GM21529 (cell line): ENCODE results near the gene RNF214.
"Not testable (repeated sequence)": the region's sequence is repeated elsewhere in the genome, so short reads cannot be mapped to it uniquely, and the experiment has no call there.

Experiments
- ATAC-seq: cut with Tn5 transposase; IDR thresholded peaks from one replicate; pipeline ENCODE4 v1.9.1; 2021; ENCODE audit not compliant: unreplicated experiment

Gene RNF214

DNA sequence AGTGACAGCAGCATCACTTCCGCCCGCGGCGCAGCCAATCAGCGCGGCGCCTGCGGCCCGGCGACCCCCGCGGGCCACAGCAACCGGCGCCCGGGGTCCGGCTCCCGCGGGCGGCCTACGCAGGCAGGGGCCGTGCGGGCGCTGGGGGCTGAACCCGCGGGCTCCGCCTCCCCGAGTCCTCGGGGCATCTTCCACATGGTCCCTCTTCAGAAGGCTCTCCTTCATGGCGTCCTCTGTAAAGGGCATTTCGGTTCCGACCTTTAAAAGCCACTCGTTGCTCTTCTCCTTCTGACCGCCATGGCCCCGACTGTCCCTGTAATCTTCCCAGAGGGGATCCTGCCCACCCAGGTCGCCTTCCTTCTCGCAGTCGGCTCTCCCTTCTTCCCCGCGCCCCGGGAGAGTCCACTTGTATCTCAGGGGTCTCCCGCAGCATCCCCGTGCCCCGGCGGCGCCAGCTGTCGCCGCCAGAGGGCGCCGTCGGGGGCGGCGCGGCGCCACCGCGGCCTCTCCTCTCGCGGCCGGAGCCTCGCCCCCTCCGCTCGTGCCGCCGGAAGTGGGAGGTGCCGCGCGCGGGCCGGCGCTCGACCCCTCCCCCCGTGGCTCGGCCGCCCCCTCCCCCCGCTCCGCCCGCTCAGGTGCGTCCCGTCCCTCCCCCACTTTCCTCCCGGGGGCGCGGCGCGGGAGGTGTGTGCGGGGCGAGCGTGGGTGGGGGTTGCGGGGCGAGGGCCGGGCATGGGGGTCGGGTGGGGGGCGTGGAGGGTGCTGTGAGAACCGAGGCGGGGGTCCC is at the start of gene RNF214:
TSS of gene RNF214 (plus strand) at position 580 of the 787 bp plus-strand sequence. CDS start 1,602 bp downstream, outside the sequence.
- peak; percentile 66 for ATAC-seq

DNA sequence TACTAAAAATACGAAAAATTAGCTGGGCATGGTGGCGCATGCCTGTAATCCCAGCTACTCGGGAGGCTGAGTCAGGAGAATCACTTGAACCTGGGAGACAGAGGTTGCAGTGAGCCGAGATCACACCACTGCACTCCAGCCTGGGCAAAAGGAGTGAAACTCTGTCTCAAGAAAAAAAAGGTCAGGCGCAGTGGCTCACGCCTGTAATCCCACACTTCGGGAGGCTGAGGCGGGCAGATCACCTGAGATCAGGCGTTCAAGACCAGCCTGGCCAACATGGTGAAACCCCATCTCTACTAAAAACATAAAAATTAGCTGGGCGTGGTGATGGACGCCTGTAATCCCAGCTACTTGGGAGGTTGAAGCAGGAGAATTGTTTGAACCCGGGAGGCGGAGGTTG is 49.3 kb upstream of the RNF214 start:
- ATAC-seq, result not testable (repeated sequence)

DNA sequence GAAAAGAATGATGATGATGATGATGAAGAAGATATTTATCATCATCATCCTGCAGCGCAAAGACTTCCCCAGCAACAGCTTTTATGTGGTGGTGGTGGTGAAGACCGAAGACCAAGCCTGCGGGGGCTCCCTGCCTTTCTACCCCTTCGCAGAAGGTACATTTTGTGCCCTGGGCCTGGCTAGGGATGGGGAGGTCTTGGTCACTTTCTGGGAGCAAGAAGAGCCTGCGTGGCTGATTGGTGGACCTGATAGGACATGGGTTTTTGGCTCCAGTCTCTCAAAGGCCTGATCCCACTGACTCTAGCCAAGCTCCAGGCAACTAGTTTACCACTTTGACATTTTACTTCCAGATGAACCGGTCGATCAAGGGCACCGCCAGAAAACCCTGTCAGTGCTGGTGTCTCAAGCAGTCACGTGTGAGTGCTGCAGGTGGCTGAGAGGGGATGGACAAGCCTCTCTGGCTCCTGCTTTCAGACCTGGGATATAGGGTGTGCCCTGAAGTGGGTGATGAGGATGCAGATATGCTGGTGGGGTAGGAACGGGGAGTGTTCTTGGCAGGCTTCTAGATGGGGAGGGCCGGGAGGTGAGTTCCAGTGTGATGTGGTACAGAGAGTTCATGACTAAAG is 48.6 kb upstream of the RNF214 start:
- ATAC-seq, result no peak

DNA sequence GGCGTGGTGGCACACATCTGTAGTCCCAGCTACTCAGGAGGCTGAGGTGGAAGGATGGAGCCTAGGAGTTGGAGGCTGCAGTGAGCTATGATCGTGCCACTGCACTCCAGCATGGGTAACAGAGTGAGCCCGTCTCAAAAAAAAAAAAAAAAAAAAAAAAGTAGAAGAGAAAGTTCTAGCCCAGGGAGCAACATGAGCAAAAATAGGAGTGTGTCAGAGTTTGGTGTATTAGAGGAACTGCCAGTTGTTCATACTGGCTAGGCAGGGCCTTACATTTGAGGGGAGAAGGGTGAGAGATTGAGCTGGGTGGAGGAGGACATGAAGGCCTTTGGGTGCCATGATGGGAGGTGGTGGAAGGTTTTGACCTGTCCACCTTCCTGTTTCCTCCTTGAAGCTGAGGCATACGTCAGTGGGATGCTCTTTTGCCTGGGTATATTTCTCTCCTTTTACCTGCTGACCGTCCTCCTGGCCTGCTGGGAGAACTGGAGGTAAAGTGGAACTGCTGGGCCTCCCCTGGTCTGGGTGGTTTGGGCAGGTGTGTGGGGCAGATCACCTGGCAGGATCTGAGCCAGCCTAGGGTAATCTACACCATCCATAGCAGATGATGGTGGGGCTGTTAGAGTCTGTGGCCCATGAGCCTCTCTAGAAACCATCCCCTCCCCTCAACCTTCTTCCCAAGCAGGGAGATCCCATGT is 46.6 kb upstream of the RNF214 start:
- no peak for ATAC-seq

DNA sequence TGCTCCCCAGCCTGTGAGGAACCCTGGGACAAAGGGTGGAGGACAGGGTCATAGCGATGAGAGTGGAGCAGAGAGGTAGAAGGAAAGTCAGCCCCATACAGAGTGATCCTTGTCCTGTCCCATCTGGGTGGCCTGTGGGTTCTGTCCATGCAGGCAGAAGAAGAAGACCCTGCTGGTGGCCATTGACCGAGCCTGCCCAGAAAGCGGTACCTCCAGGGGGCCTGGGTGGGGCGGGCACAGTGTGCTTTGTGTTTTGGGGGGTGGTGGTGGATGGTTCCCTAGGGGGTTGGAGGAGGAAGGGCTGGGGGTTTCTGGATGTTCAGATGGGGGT is 46.1 kb upstream of the RNF214 start:
- ATAC-seq, result no peak

DNA sequence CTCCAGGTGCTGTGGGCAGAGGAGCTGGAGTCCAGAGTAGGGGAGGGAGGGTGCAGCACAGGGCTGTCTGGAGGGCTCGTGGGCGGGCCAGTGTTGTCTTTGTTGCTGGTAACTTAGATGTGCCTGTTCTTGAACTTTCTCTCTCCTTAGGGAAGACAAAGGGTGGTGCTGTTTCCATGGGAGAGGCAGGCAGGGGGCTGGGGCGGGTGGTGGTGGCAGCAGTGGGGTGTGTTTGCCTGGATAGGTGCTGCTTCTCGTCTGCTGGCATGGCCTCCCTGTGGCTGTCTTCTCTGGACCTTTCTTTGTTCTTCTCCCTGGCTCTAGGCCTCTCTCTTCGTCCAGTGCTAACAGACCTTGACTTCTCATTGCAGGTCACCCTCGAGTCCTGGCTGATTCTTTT is 45.5 kb upstream of the RNF214 start:
- no peak for ATAC-seq

DNA sequence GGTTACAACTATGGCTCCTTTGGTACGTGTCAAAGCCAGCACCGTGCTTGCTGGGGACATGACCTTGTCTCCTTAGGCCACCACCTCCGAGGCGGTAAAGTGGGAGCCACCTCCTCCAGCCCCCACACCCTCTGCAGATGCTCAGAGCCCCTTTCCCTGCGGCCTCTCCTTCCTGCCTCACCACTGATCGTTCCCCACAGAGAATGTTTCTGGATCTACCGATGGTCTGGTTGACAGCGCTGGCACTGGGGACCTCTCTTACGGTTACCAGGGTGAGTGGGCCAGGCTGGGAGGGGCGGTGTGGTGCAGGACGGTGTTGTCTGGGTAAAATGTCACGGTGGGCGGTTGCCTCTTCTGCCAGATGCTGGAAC is 45.1 kb upstream of the RNF214 start:
- ATAC-seq, result no peak

DNA sequence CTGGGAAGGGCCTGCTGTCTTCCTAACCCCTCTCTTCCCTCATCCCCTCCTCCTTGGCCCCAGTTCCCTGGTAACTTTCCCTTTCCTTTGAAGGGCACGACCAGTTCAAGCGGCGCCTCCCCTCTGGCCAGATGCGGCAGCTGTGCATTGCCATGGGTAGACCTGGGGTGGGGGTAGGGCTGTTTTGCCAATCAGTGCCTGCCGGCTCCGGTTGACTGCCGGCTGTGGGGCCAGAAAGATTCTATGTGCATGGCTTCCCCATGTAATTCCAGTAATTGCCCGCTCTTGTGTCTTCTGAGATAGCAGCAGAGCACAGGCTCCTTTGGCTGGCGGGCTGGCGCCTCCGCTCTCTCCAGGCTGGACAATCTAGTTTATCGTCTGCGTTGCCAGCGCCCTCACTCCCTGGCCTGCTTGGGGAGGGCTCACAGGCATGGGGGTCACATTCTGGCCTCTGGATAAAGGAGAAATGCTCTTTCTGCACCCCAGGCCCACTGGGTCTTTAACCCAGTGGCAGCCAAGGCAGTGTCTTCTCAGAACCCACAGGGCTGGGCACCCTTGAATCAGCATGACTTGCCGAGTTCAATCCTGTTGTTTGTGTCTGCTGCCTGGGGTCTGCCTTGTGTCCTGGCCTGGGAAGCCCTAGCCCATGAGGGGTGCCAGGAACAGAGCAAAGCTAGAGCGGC is 44.5 kb upstream of the RNF214 start:
- no peak for ATAC-seq

DNA sequence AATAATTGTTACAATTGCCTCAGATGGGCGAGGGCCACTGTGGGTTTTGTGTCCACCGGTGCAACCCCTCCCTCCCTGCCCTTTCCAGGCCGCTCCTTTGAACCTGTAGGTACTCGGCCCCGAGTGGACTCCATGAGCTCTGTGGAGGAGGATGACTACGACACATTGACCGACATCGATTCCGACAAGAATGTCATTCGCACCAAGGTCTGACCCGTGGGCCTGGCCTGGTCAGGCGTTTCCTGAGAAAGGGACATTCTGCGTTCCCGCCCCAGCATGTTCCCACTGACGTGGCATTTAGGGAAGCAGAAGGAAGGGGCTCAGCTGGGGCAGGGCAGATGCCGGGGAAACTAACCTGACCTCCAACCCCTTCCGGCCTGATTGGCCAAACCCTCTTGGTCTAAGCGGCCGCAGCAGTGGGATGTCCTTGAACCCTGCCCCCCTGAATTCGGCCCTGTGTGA is 43.8 kb upstream of the RNF214 start:
- ATAC-seq, result no peak

DNA sequence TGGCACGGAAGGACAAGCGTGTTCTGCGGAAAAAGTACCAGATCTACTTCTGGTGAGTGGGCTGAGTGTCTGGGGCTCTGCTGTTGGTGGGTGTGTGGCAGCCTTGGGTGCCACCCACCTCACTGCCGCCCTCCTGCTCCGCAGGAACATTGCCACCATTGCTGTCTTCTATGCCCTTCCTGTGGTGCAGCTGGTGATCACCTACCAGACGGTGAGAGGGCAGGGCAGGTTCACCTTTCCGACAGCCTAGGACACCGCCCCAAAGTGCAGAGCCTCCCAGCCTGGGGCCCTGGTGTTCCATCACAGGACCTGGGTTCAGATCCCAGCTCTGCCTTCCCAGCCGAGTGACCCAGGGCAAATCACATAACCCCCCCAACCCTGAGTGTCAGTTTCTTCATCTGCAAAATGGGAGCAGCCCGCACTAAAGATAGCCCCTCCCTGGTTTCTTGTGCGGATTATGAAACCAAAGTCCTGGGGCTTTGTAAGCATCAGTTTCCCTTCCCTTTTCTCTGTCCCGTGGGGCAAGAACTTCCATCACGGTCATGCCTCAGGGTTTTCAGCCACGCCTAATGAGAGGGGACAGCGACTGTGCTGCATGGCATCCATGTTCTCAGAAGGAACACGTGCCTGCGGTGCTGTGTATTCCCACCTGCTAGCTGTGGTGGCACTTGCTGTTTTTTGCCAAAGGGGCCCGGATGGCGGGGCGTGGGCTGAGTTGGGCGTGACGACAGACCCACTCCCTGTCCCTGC is 43.1 kb upstream of the RNF214 start:
- ATAC-seq, result peak; percentile 80

DNA sequence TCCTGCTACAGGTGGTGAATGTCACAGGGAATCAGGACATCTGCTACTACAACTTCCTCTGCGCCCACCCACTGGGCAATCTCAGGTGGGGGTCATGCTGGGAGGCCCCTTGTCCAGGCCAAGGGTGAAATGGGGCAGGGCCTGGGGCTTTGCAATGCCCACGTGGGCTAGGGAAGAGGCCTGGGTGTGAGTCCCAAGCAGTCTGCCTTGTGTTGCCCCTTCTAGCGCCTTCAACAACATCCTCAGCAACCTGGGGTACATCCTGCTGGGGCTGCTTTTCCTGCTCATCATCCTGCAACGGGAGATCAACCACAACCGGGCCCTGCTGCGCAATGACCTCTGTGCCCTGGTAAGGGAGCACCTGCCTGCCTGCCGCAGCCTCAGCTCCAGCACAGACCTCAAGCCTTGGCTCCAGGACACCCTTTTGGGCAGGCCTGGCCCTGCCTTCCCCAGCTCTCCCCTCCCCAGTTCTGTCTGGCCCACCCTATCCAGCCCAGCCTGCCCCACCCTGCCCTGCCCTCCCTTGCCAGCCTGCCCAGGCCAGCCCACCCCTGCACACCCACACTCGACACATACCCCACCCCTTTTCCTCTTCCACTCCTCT is 42.4 kb upstream of the RNF214 start:
- ATAC-seq, result no peak

DNA sequence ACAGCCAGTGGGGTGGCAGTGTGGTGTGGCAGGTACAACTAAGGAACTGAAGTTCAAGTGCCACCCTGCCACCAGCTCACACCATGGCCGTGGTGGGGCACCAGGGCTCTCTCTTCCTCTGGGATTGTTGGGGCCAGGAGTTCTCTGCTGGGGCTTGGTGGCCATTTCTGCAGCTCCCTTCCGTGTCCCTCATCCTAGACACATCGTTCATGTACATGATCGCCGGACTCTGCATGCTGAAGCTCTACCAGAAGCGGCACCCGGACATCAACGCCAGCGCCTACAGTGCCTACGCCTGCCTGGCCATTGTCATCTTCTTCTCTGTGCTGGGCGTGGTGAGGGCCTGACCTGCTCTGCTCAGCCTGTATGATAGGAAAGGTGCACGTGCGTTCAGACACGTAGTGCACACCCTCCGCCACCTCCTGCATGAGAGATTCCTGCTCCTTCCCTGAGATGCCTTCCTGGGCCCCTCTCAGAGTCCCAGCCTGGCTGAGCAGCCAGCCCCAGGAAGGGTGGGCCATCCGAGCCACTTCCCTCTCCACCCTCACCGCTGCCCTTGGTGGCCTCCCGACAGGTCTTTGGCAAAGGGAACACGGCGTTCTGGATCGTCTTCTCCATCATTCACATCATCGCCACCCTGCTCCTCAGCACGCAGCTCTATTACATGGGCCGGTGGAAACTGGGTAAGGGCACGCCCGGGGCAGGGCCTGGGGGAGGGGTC is 40.6 kb upstream of the RNF214 start:
- no peak for ATAC-seq

DNA sequence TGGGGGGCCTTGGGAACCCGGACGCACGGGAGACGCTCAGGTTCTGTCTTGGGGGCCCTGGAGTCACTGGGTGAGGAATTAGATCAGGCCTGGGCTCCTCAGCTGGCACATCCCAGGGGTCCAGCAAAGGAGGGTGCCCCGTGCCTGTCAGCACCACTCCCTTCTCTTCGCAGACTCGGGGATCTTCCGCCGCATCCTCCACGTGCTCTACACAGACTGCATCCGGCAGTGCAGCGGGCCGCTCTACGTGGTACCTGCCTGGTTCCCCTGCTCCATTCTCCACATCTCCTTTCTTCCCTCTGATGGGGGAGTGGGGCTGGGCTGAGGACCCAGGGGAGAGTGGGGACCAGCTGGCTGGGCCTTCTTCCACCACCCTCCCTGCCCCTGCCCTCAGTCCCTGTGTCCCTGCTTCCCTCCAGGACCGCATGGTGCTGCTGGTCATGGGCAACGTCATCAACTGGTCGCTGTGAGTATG is 40.0 kb upstream of the RNF214 start:
- ATAC-seq, result no peak

DNA sequence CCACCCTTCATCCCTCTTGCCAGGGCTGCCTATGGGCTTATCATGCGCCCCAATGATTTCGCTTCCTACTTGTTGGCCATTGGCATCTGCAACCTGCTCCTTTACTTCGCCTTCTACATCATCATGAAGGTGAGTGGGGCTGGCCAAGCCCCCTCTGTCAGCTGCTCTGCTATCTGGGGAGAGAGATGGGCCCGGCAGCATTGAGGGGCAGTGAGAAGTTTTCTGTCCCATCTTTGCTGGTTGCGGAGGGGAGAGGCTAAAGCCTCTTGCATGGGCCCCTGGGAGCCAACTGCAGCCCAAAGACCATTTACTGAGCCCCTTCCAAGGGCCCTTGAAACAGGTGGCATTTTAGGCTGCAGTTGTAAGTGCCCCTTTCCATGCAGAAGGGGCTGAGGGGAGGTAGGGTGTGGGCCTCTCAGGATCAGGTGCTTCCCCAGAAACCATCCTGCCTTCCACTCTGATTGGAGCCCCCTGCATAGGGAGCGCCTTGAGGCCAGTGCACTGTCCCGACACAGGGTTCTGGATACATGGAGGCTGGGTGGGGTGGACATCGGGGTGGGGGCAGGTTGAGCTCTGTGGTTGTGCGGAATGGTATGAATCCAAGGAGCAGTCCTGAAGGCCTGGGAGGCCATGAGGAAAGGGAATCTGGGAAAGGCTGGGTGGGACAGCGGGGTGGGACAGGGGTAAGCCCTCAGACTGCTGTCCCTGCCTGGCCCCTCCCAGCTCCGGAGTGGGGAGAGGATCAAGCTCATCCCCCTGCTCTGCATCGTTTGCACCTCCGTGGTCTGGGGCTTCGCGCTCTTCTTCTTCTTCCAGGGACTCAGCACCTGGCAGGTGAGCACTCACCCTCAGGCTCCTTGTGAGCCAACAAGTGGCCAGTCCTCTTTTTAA is 39.1 kb upstream of the RNF214 start:
- no peak for ATAC-seq

DNA sequence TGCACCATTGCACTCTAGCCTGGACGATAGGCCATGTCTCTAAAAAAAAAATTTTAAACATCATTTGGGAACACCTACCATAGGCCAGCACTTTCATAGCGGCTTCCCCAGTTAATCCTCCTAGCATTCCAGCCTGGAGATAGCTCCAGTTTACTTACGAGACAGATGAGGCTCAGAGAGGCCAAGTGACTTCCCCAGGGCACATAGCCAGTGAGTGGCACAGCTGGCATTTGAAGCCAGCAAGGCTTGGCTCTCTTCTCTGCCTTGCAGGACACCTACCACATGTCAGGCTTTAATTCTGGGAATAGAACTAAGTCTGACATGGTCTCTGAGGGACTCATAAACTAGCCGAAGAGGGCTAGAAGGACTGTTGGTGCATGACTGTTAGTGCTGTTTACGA is 38.2 kb upstream of the RNF214 start:
- ATAC-seq, result no peak

DNA sequence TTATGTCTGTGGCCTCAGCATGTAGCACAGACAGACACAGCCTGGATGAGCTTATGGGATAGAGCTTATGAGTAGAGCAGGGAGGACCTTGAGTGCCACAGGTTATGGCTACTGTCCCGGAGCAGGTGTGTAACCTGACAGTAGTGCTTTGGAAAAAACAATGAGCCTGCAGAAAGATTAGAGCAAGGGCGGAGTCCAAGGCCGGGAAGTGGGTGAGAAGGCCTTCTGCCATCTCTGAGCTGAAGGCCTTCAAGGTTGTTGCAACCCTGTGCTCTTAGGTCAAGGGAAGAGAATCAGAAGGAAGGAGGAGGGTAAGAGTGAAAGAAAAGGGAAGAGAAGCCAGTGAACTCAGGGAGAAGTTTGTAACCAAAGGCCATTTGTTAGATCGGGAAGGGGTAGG is 37.2 kb upstream of the RNF214 start:
- ATAC-seq, result no peak

DNA sequence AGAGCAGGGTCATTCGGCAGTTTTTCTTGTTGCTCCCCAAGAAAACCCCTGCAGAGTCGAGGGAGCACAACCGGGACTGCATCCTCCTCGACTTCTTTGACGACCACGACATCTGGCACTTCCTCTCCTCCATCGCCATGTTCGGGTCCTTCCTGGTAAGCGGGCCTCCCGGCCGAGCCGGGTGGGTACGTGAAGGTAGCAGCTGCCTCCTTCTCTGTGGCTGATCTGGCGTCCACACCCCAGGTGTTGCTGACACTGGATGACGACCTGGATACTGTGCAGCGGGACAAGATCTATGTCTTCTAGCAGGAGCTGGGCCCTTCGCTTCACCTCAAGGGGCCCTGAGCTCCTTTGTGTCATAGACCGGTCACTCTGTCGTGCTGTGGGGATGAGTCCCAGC is 36.7 kb upstream of the RNF214 start:
- ATAC-seq, result no peak

DNA sequence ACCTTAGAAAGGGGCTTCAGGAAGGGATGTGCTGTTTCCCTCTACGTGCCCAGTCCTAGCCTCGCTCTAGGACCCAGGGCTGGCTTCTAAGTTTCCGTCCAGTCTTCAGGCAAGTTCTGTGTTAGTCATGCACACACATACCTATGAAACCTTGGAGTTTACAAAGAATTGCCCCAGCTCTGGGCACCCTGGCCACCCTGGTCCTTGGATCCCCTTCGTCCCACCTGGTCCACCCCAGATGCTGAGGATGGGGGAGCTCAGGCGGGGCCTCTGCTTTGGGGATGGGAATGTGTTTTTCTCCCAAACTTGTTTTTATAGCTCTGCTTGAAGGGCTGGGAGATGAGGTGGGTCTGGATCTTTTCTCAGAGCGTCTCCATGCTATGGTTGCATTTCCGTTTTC is 35.5 kb upstream of the RNF214 start:
- ATAC-seq, result no peak
